WERI-Rb-1 (cell line): ENCODE data around the gene IQCM.

Experiments used
- DNase-seq: peaks from one replicate; pipeline ENCODE4 v3.0.0-alpha.2; 2020
- H3K27ac ChIP-seq: fragments of 250-450 bp; sonication (Bioruptor Pico); 2 replicates; pipeline ENCODE4 v1.5.1; 2020; ENCODE audit warnings: mild to moderate bottlenecking, moderate library complexity
- H3K27me3 ChIP-seq: fragments of 250-450 bp; sonication (Bioruptor Pico); 2 replicates; pipeline ENCODE4 v1.5.1; 2021; ENCODE audit warnings: mild to moderate bottlenecking, low read depth, moderate library complexity; ENCODE audit not compliant: insufficient read depth, severe bottlenecking
- H3K36me3 ChIP-seq: fragments of 250-450 bp; sonication (Bioruptor Pico); 2 replicates; pipeline ENCODE4 v1.5.1; 2020; ENCODE audit warnings: mild to moderate bottlenecking, moderate library complexity
- H3K4me3 ChIP-seq: 2 replicates; pipeline ENCODE4 v1.5.1; 2011; ENCODE audit warnings: low read depth, mild to moderate bottlenecking, control low read depth, low read length
- H3K9me3 ChIP-seq: fragments of 250-450 bp; sonication (Bioruptor Pico); 2 replicates; pipeline ENCODE4 v1.5.1; 2021; ENCODE audit warnings: mild to moderate bottlenecking, moderate library complexity; ENCODE audit not compliant: severe bottlenecking
- TF ChIP-seq, protein P1 (sequence below): IDR thresholded peaks from 2 replicates; pipeline ENCODE4 v1.5.1; 2011; ENCODE audit warnings: low read depth, mild to moderate bottlenecking, control low read depth, inconsistent platforms, low read length

The IQCM gene

GRCh38 chr4:149790172-149790907 lies 25.3 kb downstream of the IQCM start:
- no peak for DNase-seq
- no peak overlapping the region for H3K27ac ChIP-seq
- no peaks in the 10 kb centered on the region for H3K36me3 ChIP-seq
- TF ChIP-seq, protein P1, sequence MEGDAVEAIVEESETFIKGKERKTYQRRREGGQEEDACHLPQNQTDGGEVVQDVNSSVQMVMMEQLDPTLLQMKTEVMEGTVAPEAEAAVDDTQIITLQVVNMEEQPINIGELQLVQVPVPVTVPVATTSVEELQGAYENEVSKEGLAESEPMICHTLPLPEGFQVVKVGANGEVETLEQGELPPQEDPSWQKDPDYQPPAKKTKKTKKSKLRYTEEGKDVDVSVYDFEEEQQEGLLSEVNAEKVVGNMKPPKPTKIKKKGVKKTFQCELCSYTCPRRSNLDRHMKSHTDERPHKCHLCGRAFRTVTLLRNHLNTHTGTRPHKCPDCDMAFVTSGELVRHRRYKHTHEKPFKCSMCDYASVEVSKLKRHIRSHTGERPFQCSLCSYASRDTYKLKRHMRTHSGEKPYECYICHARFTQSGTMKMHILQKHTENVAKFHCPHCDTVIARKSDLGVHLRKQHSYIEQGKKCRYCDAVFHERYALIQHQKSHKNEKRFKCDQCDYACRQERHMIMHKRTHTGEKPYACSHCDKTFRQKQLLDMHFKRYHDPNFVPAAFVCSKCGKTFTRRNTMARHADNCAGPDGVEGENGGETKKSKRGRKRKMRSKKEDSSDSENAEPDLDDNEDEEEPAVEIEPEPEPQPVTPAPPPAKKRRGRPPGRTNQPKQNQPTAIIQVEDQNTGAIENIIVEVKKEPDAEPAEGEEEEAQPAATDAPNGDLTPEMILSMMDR = no peak
- H3K27me3 ChIP-seq = no peaks in the 10 kb centered on the region
- peaks cover 2% of the 10 kb centered on the region for H3K9me3 ChIP-seq
- H3K4me3 ChIP-seq = no peak overlapping the region

- no peaks in the 10 kb centered on the region for H3K9me3 ChIP-seq
- no peaks in the 10 kb centered on the region for H3K27me3 ChIP-seq
- H3K4me3 ChIP-seq = no peak overlapping the region
- no peaks in the 10 kb centered on the region for H3K36me3 ChIP-seq
- no peak for DNase-seq
- no peak overlapping the region for H3K27ac ChIP-seq
- TF ChIP-seq, protein P1 = no peak
These were observed 27.3 kb downstream of the IQCM start for GRCh38 chr4:149788300-149788699.

- no peak for DNase-seq
- TF ChIP-seq, protein P1 = no peak
- no peaks in the 10 kb centered on the region for H3K36me3 ChIP-seq
- H3K27me3 ChIP-seq = no peaks in the 10 kb centered on the region
- no peaks in the 10 kb centered on the region for H3K9me3 ChIP-seq
- no peak overlapping the region for H3K4me3 ChIP-seq
- H3K27ac ChIP-seq = no peak overlapping the region
These were observed 29.8 kb downstream of the IQCM start for GRCh38 chr4:149785696-149786431.

GRCh38 chr4:149784018-149784417 lies 31.6 kb downstream of the IQCM start:
- no peak overlapping the region for H3K27ac ChIP-seq
- TF ChIP-seq, protein P1 = no peak
- H3K27me3 ChIP-seq = no peaks in the 10 kb centered on the region
- no peaks in the 10 kb centered on the region for H3K36me3 ChIP-seq
- DNase-seq = no peak
- H3K4me3 ChIP-seq = no peak overlapping the region
- H3K9me3 ChIP-seq = no peaks in the 10 kb centered on the region

DNA sequence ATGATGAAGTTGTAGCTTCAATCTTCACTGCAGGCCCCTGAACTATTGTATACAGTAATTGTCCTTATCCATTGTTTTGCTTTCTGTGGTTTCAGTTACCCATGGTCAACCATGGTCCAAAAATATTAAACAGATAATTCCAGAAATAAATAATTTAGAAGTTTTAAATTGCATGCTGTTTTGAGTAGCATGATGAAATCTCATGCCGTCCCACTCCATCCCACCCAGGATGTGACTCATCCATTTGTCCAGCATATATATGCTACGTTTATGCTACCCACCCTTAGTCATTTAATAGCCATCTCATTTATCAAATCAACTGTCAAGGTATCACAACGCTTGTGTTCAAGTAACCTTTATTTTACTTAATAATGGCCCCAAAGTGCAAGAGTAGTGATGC lies 34.5 kb downstream of the IQCM start:
- no peak overlapping the region for H3K27ac ChIP-seq
- no peak for DNase-seq
- no peaks in the 10 kb centered on the region for H3K36me3 ChIP-seq
- no peak overlapping the region for H3K4me3 ChIP-seq
- TF ChIP-seq, protein P1 = no peak
- no peaks in the 10 kb centered on the region for H3K9me3 ChIP-seq
- H3K27me3 ChIP-seq = no peaks in the 10 kb centered on the region
